Omental fat pad (tissue), 4 donors: Measurements from ENCODE around the gene OSM. TPM values are rescaled to one million over a fixed set of nuclear protein-coding genes. Genes with fewer than 3 reads are reported as not detected.

Source experiments
- ATAC-seq: fragments of 150-250 bp; one replicate; pipeline ENCODE4 v1.9.1; 2016; ENCODE audit warnings: mild to moderate bottlenecking, moderate library complexity; ENCODE audit not compliant: low FRiP score
- DNase-seq: peaks from one replicate; pipeline ENCODE4 v3.0.0-alpha.2; 2019; ENCODE audit warnings: low spot score
- CTCF ChIP-seq, 3 donors: fragments of 450-650 bp; IDR thresholded peaks; one replicate each; pipeline ENCODE4 v1.5.1; 2016 to 2017; ENCODE audit warnings: antibody characterized with exemption in 3 of 3, mild to moderate bottlenecking in 3 of 3, moderate library complexity in 2 of 3
- total RNA-seq, 4 donors: library from RNA; depleted of rRNA; stranded (reverse); fragments of >200 nt; gene quantifications; one replicate each; pipeline ENCODE4 v1.1.0, GENCODE V29; 2016

The OSM gene
- total RNA-seq, 4 donors from 2014 or later, result 7.1 to 17.8 (median 8.6) TPM

GRCh38 chr22:30288419-30289140 lies 21.9 kb upstream of the OSM start:
- DNase-seq, result no peak
- no peak for TF ChIP-seq CTCF (IDR thresholded peaks at IDR 0.05)
- ATAC-seq, result no peak

- peak; percentile 52 for ATAC-seq
- peak; percentile 84 for DNase-seq
- TF ChIP-seq CTCF (IDR thresholded peaks at IDR 0.05), result peak in 1 of 3 donors; percentile 42
These were observed 21.2 kb upstream of the OSM start for GRCh38 chr22:30287648-30288418.

- DNase-seq (peak; percentile 74), ATAC-seq (no peak)
- peak in 2 of 3 donors; percentile 85 to 93 for TF ChIP-seq CTCF (IDR thresholded peaks at IDR 0.05)
These were observed 20.4 kb upstream of the OSM start for GRCh38 chr22:30286813-30287647.

- TF ChIP-seq CTCF (IDR thresholded peaks at IDR 0.05), result no peak
- DNase-seq (no peak), ATAC-seq (no peak)
These were observed 19.7 kb upstream of the OSM start for GRCh38 chr22:30286331-30286730.

- DNase-seq (no peak), ATAC-seq (no peak)
- no peak for TF ChIP-seq CTCF (IDR thresholded peaks at IDR 0.05)
These were observed 19.2 kb upstream of the OSM start for GRCh38 chr22:30285846-30286200.

GRCh38 chr22:30285176-30285845 lies 18.7 kb upstream of the OSM start:
- no peak for DNase-seq
- no peak for TF ChIP-seq CTCF (IDR thresholded peaks at IDR 0.05)
- ATAC-seq, result no peak
